HG03469 (cell line): Measurements from ENCODE around the gene SLC18A3.

ENCODE experiments used
- ATAC-seq: cut with Tn5 transposase; IDR thresholded peaks from one replicate; pipeline ENCODE4 v1.9.1; 2021; ENCODE audit warnings: mild to moderate bottlenecking, moderate library complexity, moderate number of reproducible peaks; ENCODE audit not compliant: unreplicated experiment

The SLC18A3 gene

GRCh38 chr10:49625411-49625810 is 15.3 kb downstream of the SLC18A3 start:
- ATAC-seq = no peak

GRCh38 chr10:49627038-49627437 is 16.9 kb downstream of the SLC18A3 start:
- no peak for ATAC-seq

DNA sequence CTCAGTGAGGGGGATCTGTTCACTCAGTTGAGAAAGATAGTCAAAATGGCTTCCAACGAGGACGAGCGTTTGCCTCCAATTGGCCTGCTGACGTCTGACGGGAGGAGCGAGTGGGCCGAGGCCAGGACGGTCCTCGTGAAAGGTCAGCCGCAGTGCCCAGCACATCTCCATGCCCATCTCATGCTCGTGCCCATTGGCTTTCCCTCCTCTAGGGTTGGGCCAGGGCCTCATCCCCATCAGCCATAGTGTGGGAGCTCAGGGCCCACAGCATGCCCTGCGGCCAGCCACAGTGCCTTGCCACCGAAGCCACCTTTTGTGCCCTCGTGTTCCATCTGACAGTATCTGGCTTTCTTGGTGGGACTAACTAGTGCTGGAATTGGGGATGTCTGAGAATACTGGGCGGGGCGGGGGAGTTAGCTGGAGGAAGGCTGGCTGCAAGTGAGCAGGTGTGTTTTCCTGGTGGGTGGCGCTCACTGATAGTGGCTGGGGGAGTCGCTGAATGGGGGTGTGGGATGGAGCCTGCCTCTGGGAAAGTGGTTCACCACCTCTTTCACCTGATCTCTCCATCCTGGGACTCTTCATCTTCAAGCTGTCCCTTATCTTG is 17.6 kb downstream of the SLC18A3 start:
- no peak for ATAC-seq

GRCh38 chr10:49628599-49628998 is 18.5 kb downstream of the SLC18A3 start:
- no peak for ATAC-seq

- ATAC-seq = no peak
These were observed 19.3 kb downstream of the SLC18A3 start for GRCh38 chr10:49629431-49629881.

- ATAC-seq = no peak
These were observed 21.9 kb downstream of the SLC18A3 start for GRCh38 chr10:49631975-49632374.

GRCh38 chr10:49632406-49633317 is 22.6 kb downstream of the SLC18A3 start:
- no peak for ATAC-seq

- ATAC-seq = no peak
These were observed 23.4 kb downstream of the SLC18A3 start for GRCh38 chr10:49633327-49634068.

- ATAC-seq = no peak
These were observed 24.1 kb downstream of the SLC18A3 start for GRCh38 chr10:49634069-49634660.

- no peak for ATAC-seq
These were observed 32.2 kb downstream of the SLC18A3 start for GRCh38 chr10:49642311-49642710.

- ATAC-seq = no peak
These were observed 33.3 kb downstream of the SLC18A3 start for GRCh38 chr10:49643241-49644034.

GRCh38 chr10:49644035-49644646 is 34.0 kb downstream of the SLC18A3 start:
- ATAC-seq = no peak

DNA sequence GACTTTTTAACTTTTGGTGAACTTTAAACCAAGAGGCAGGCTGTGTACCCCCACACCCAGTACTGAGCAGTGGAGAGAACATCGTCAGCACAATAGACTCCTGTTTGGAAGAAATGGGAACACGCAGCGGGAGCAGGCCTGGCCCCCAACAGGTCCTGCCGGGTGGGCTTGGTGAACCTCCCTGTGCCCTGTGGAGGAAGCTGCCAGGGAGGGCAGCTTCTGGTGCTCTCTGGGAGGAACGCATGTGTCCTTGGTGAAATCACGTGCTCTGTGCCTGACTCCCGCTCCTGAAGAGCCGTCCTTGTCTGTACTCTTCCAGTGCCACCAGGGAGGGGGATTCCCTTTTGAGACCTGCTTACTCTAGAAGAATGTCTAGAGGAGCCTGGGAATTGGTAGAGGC is 35.3 kb downstream of the SLC18A3 start:
- no peak for ATAC-seq

- no peak for ATAC-seq
These were observed 36.1 kb downstream of the SLC18A3 start for GRCh38 chr10:49645871-49646870.

DNA sequence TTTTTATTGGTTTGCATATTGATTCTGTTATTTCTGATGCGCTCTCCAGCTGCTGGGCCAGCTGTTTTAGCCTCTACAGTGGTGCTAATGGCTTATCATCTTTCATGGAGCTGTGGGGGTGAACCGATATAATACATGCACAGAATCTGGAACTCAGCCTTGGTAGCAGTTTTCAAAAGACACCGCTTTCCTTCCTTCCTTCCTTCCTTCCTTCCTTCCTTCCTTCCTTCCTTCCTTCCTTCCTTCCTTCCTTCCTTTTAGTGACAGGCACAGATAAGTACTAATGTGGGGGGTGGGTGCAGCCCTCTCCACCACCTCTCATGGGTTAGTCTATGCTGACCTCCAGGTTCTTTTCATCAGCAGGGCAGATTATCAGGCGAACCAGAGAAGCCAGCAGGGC is 37.4 kb downstream of the SLC18A3 start:
- no peak for ATAC-seq

- no peak for ATAC-seq
These were observed 38.1 kb downstream of the SLC18A3 start for GRCh38 chr10:49647985-49648795.

- ATAC-seq = peak; percentile 60
These were observed 39.2 kb downstream of the SLC18A3 start for GRCh38 chr10:49649294-49649693.
